HG02852 (cell line): Measurements from ENCODE around the gene TBK1.
"Not testable (repeated sequence)": the region's sequence is repeated elsewhere in the genome, so short reads cannot be mapped to it uniquely, and the experiment has no call there.

ENCODE experiments used
- ATAC-seq: cut with Tn5 transposase; IDR thresholded peaks from one replicate; pipeline ENCODE4 v1.9.1; 2021; ENCODE audit warnings: mild to moderate bottlenecking, moderate library complexity; ENCODE audit not compliant: unreplicated experiment

The TBK1 gene

DNA sequence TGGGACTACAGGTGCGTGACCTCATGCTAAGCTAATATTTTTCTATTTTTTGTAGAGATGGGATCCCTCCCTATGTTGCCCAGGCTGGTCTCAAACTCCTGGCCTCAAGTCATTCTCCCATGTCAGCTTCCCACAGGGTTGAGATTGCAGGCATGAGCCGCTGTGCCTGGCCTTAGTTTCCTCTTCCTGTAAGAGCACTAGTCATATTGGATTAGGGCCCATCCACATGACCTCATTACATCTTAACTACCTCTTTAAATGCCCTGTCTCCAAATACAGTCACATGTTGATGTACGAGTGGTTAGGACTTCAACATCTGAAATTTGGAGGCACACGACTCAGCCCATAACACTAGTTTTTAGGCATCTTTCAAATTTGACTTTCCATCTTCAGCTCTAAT, 86.2 kb downstream of the TBK1 start:
- no peak for ATAC-seq

DNA sequence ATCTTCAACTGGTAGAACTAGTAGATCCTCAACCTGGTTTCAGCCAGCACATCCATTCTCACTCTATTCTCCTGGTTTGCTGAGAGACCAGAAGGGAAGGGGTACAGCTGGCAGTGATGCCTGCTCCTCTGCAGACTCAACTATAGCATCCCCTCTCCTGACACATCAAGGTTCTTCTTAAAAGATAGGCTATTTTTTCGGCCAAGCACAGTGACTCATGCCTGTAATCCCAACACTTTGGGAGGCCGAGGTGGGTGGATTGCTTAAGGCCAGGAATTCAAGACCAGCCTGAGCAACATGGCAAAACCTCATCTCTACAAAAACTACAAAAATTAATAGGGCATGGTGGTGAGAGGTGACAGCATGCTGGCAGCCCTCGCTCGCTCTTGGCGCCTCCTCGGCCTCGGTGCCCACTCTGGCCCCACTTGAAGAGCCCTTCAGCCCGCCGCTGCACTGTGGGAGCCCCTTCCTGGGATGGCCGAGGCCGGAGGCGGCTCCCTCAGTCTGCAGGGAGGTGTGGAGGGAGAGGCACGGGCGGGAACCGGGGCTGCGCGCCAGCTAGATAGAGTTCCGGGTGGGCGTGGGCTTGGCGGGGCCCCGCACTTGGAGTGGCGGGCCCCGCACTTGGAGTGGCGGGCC, 90.6 kb downstream of the TBK1 start:
- ATAC-seq = not testable (repeated sequence)

DNA sequence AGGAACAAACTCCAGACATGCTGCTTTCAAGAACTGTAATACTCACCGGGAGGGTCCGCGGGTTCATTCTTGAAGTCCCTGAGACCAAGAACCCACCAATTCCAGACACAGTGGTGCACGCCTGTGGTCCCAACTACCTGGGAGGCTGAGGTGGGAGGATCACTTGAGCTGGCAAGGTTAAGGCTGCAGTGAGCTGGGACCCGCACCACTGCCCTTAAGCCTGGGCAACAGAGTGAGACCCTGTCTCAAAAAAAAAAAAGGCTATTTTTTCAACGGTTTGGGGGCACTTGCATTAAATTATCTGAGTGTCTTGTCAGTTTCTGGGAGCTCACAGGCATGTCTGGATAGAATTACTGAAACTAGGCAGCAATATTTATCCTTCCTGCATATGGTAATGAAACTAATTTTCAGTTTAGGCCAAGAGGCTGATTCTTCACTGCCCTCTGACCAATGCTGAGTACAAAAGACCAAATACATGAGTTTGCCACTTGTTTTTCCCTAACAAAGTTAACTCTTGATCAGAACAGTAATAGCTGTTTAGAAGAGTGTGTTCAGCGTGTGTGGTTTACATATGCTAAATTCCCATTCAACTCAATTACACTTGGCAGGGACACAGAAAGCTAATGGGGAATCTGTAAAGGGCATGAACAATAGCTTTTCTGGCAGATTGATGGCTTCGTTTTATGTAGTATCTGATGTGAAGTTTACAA, 92.6 kb downstream of the TBK1 start:
- no peak for ATAC-seq

DNA sequence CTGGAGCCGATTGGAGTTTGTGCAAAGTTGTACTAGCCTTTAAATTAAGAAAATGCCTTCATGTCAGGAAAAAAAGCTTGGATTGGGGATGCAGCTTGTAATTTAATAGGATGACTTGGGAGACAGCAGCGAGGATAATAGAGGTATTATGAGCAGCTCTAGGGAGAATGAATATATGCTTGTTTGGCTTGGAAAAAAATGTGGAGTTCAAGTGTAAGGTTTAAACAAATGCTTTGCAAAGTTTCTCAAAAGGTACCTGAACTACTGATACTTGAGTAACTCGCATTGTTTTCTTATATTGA, 93.1 kb downstream of the TBK1 start:
- ATAC-seq = no peak

DNA sequence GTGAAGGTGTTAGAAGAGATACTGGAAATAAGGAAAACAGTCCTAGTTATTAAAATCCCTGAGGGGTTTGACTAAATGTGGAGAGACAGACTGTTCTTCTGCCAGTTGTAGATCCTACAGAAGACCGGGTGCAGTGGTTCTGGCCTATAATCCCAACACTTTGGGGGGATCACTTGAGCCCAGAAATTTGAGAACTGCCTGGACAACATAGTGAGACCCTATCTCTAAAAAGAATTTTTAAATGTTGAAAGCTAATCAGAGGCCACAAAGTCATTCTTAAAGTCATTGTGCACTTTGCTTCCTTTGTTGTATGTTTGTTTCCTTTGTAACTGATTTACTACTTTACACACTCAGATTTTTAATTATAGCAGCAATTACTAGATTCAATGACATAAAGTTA, 97.2 kb downstream of the TBK1 start:
- ATAC-seq = no peak

DNA sequence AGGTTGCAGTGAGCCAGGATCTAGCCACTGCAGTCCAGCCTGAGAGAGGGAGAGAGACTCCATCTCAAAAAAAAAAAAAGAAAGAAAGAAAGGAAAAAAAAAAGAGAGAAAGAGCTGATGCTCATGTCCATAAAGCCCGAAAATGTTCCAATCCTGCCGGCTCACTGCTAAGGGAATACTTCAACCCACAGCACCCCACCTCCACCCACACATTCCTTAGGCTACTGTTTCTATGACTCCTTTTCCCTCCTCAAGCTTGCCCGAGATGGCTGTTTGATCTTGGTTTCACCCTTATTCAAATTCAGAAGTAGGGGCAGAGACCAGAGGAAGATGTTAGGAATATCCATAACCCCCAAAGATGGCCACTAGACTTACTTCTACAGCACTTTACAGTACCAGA, 98.8 kb downstream of the TBK1 start:
- ATAC-seq = no peak

DNA sequence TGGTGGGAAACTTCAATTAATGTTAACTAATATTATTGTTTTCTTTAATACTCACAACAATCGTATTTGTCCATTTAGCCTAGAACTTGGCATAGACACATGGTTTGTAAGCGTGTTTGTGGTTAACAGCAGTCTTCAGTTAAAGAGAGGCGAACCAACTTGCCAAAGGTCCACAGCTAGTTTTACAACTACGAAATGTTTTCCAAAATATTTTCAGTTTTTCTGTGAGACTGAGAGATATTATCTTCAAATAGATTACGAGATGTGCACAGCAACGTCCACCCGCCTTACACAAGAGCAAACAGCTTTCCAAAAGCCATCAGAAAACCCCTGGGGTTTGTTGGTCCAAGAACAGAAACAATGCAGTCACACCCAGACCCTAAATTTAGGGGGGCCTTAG, 99.8 kb downstream of the TBK1 start:
- ATAC-seq = no peak
